B cell (primary cell): Measurements from ENCODE around the gene EIPR1. TPM values are rescaled to one million over a fixed set of nuclear protein-coding genes. Genes with fewer than 3 reads are reported as not detected.

Experiments used
- ATAC-seq: fragments of 200-7000 bp; cut with Tn5 transposase; one replicate; pipeline ENCODE4 v1.10.0; 2021; ENCODE audit warnings: low read depth, mild to moderate bottlenecking, moderate number of reproducible peaks, moderate library complexity
- CTCF ChIA-PET: fragments of 350-600 bp; sonication (Branson Sonifier 250); formaldehyde crosslinking; loops from one replicate; lab custom pipeline; 2021; ENCODE audit warnings: antibody characterized with exemption, inconsistent platforms; lab: Charles Lee
- POLR2A ChIA-PET: fragments of 350-600 bp; sonication (Branson Sonifier 250); formaldehyde crosslinking; loops from one replicate; lab custom pipeline; 2021; ENCODE audit warnings: antibody characterized with exemption; lab: Charles Lee
- DNase-seq: peaks from one replicate; pipeline ENCODE4 v3.0.0; 2013
- H2AFZ ChIP-seq: 2 replicates; pipeline ENCODE4 v1.6.1; 2012; ENCODE audit warnings: mild to moderate bottlenecking, low read depth, low read length; ENCODE audit not compliant: insufficient read depth, poor library complexity, severe bottlenecking
- H3K27ac ChIP-seq, 2 donors: 1 replicate in 1 of 2; 2 replicates in 1 of 2; pipeline ENCODE4 v1.5.1; 2012 to 2013; ENCODE audit warnings: low read length in 2 of 2, mild to moderate bottlenecking in 2 of 2, moderate library complexity in 1 of 2
- H3K27me3 ChIP-seq, 4 experiments: fragments of 200-600 bp in 1 of 4; sonication (generic) in 1 of 4; replicated peaks in 1 of 4; 1 replicate in 2 of 4; 2 replicates in 2 of 4; pipeline versions ENCODE4 v1.6.1 to v1.7.0; 2013 to 2016; ENCODE audit warnings: low read length in 3 of 4, mild to moderate bottlenecking in 2 of 4, mixed read lengths in 1 of 4, moderate library complexity in 1 of 4; ENCODE audit not compliant: insufficient read depth in 4 of 4, control insufficient read depth in 3 of 4; ENCODE audit errors: control extremely low read depth in 1 of 4
- H3K36me3 ChIP-seq, 2 experiments: replicated peaks in 1 of 2; 1 replicate in 1 of 2; 2 replicates in 1 of 2; pipeline versions ENCODE4 v1.6.1 to v1.7.1; 2013; ENCODE audit warnings: low read length in 1 of 2; ENCODE audit not compliant: insufficient read depth in 2 of 2, control insufficient read depth in 1 of 2; ENCODE audit errors: control extremely low read depth in 1 of 2, extremely low read depth in 1 of 2
- H3K4me1 ChIP-seq, 2 donors: fragments of 200-600 bp in 1 of 2; sonication (generic) in 1 of 2; 1 replicate in 1 of 2; 2 replicates in 1 of 2; pipeline versions ENCODE4 v1.5.1 to v1.6.1; 2013 to 2017; ENCODE audit warnings: low read length in 2 of 2; ENCODE audit not compliant: control insufficient read depth in 2 of 2, insufficient read depth in 2 of 2
- H3K4me2 ChIP-seq: replicated peaks from 2 replicates; pipeline ENCODE3; 2012; ENCODE audit warnings: mild to moderate bottlenecking, low read depth, low read length; ENCODE audit not compliant: poor library complexity, severe bottlenecking
- H3K4me3 ChIP-seq, 5 experiments: fragments of 200-600 bp in 1 of 5; sonication (generic) in 1 of 5; 1 replicate in 3 of 5; 2 replicates in 2 of 5; pipeline versions ENCODE4 v1.5.1 to v1.7.0; 2011 to 2016; ENCODE audit warnings: low read length in 4 of 5, mild to moderate bottlenecking in 4 of 5, low read depth in 2 of 5, control low read depth in 1 of 5, moderate library complexity in 1 of 5; ENCODE audit not compliant: insufficient read depth in 1 of 5; ENCODE audit errors: control extremely low read depth in 1 of 5, extremely low read depth in 1 of 5
- H3K79me2 ChIP-seq: fragments of 200-600 bp; sonication (generic); one replicate; pipeline ENCODE4 v1.6.0; 2016; ENCODE audit warnings: low read length; ENCODE audit not compliant: control insufficient read depth, insufficient read depth
- H3K9ac ChIP-seq: fragments of 200-600 bp; sonication (generic); 2 replicates; pipeline ENCODE4 v1.6.1; 2017; ENCODE audit warnings: mild to moderate bottlenecking, low read length, moderate library complexity
- H3K9me3 ChIP-seq, 3 donors: one replicate each; pipeline versions ENCODE4 v1.6.1 to v1.7.1; 2013; ENCODE audit warnings: low read length in 2 of 3; ENCODE audit not compliant: control insufficient read depth in 2 of 3, insufficient read depth in 1 of 3; ENCODE audit errors: control extremely low read depth in 1 of 3
- H4K20me1 ChIP-seq: 2 replicates; pipeline ENCODE4 v1.6.0; 2012; ENCODE audit warnings: mild to moderate bottlenecking, low read length; ENCODE audit not compliant: insufficient read depth, control insufficient read depth, poor library complexity, severe bottlenecking
- H3K27ac Mint-ChIP-seq: one replicate; pipeline ENCODE4 v1.8.0; 2021; ENCODE audit warnings: mixed read lengths
- H3K27me3 Mint-ChIP-seq: one replicate; pipeline ENCODE4 v1.8.0; 2021; ENCODE audit warnings: mixed read lengths
- H3K4me1 Mint-ChIP-seq: one replicate; pipeline ENCODE4 v1.8.0; 2021; ENCODE audit warnings: mixed read lengths
- H3K4me3 Mint-ChIP-seq: one replicate; pipeline ENCODE4 v1.8.0; 2021; ENCODE audit warnings: mixed read lengths
- H3K9me3 Mint-ChIP-seq: one replicate; pipeline ENCODE4 v1.8.0; 2022; ENCODE audit warnings: mixed read lengths; ENCODE audit not compliant: insufficient read depth
- EZH2 ChIP-seq: IDR thresholded peaks from 2 replicates; pipeline ENCODE4 v1.6.1; 2012; ENCODE audit warnings: borderline replicate concordance, low read depth, mild to moderate bottlenecking, moderate library complexity, low read length; ENCODE audit not compliant: insufficient read depth, poor library complexity, severe bottlenecking
- WGBS: methylation state at CpG from one replicate; pipeline ENCODE4 v1.1.5; 2013; ENCODE audit warnings: missing lambda C conversion rate; ENCODE audit not compliant: insufficient coverage; 5-methylcytosine and 5-hydroxymethylcytosine counted together
- intact Hi-C: fragments of 100-400 bp; cut with micrococcal nuclease; formaldehyde crosslinking; loops from one replicate; pipeline ENCODE4 v1.10.0; 2022
- polyA plus RNA-seq: library from polyadenylated mRNA; depleted of rRNA; stranded (reverse); fragments of >200 nt; gene quantifications from 2 replicates; pipeline ENCODE4 v1.2.3, GENCODE V29; 2012
- total RNA-seq, 2 donors: library from RNA; stranded (reverse); fragments of 120-200 nt in 1 of 2; gene quantifications; 1 replicate in 1 of 2; 2 replicates in 1 of 2; pipeline versions ENCODE4 v1.2.3 to v1.2.4, GENCODE V29; 2013 to 2022
- TF ChIP-seq, protein P1 (sequence below): fragments of 200-600 bp; IDR thresholded peaks from one replicate; pipeline ENCODE4 v1.8.0; 2022; ENCODE audit warnings: antibody characterized with exemption, mild to moderate bottlenecking

Gene EIPR1
- total and polyA plus RNA-seq, 2 donors (not counting 1 experiment from before 2014, with no cell fraction given) = 31.8 to 37.0 TPM

DNA sequence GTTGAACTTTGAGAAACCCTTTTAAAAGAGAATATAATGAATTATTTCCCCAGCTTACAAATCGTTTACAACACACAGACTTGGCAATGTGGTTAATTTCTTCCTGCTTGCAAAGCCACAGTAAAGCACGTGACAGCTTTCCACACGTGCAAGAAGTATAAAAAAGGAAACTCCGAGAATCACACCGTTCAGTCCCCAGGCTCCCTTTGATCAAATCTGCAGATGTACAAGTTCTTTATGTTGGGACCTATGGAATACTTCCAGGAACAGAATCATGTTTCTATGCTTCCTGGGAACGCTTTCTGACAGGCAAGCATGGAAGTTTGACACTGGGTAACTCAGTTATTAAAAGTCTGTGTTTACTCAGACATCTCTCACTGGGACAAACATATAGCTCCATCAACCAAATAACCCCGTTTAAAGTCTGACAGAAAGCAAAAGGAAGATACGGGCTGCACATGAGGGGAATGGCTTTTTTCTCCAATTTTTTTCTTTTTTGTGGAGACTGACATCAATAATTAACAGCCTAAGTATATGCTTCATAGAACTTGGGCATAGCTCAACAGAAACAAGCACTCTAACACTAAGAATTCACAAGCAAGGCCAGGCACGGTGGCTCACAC is 134.8 kb downstream of the EIPR1 start:
- DNase-seq (peak; percentile 65), ATAC-seq (peak; percentile 74)
- Histone ChIP-seq H3K9me3 (peaks cover 0 to 1% (median 0%) of the 10 kb centered on the region in 3 donors), H3K79me2 (peaks cover 35% of the 10 kb centered on the region), H3K36me3 (peaks cover 0 to 2% of the 10 kb centered on the region in 2 experiments), H3K27me3 (no peaks in the 10 kb centered on the region), H2AFZ (peak overlapping the region; percentile 25), H3K4me3 (no peak overlapping the region), H3K9ac (peak overlapping the region; percentile 38), H3K4me1 (peaks cover 34 to 37% of the 10 kb centered on the region in 2 donors), H3K4me2 (peak overlapping the region; percentile 50), H4K20me1 (no peaks in the 10 kb centered on the region), H3K27ac (peak overlapping the region in 1 of 2 donors; percentile 62)
- H3K9me3 Mint-ChIP-seq = no peaks in the 10 kb centered on the region
- POLR2A ChIA-PET = interaction anchor here (1.5 kb wide), 1 partner anchor 11 kb away, joined by 6 read pairs; no protein-coding TSS in a partner anchor
- no peaks in the 10 kb centered on the region for H3K27me3 Mint-ChIP-seq
- peak overlapping the region; percentile 69 for H3K4me3 Mint-ChIP-seq
- H3K4me1 Mint-ChIP-seq = peaks cover 18% of the 10 kb centered on the region
- CTCF ChIA-PET = no interaction called here
- intact Hi-C loops = no loop called here
- TF ChIP-seq EZH2 = no peak
- TF ChIP-seq, protein P1, sequence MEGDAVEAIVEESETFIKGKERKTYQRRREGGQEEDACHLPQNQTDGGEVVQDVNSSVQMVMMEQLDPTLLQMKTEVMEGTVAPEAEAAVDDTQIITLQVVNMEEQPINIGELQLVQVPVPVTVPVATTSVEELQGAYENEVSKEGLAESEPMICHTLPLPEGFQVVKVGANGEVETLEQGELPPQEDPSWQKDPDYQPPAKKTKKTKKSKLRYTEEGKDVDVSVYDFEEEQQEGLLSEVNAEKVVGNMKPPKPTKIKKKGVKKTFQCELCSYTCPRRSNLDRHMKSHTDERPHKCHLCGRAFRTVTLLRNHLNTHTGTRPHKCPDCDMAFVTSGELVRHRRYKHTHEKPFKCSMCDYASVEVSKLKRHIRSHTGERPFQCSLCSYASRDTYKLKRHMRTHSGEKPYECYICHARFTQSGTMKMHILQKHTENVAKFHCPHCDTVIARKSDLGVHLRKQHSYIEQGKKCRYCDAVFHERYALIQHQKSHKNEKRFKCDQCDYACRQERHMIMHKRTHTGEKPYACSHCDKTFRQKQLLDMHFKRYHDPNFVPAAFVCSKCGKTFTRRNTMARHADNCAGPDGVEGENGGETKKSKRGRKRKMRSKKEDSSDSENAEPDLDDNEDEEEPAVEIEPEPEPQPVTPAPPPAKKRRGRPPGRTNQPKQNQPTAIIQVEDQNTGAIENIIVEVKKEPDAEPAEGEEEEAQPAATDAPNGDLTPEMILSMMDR = no peak
- H3K27ac Mint-ChIP-seq = peak overlapping the region; percentile 48
- 11% methylated on average over 5 of the region's 9 CpGs for WGBS

DNA sequence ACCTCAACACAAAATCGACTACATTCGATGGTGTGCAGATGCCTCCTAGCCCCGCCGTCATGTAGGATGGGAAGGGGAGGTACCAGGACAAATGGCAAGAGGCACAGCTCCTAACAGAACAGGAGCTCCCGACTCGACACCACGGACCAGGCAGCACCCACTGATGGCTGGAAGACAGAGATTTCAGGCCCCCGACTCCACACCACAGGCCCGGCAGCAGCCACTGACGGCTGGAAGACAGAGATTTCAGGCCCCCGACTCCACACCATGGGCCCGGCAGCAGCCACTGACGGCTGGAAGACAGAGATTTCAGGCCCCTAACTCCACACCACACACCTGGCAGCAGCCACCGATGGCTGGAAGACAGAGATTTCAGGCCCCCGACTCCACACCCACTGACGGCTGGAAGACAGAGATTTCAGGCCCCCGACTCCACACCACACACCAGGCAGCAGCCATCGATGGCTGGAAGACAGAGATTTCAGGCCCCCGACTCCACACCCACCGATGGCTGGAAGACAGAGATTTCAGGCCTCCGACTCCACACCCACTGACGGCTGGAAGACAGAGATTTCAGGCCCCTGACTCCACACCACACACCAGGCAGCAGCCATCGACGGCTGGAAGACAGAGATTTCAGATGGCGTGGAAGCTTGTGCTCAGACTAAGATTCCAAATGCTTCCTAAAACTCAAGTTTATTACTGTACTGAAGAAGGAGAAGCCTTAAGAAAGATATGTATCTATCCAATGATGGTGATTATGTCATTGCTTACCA is 135.5 kb downstream of the EIPR1 start:
- no peaks in the 10 kb centered on the region for H4K20me1 ChIP-seq
- no peaks in the 10 kb centered on the region for H3K9me3 ChIP-seq
- peak overlapping the region; percentile 69 for H3K4me3 Mint-ChIP-seq
- intact Hi-C loops = no loop called here
- H3K27me3 Mint-ChIP-seq = no peaks in the 10 kb centered on the region
- H2AFZ ChIP-seq = peak overlapping the region; percentile 25
- H3K4me1 Mint-ChIP-seq = peaks cover 18% of the 10 kb centered on the region
- peaks cover 37% of the 10 kb centered on the region for H3K79me2 ChIP-seq
- H3K9ac ChIP-seq = peak overlapping the region; percentile 38
- DNase-seq (no peak), ATAC-seq (peak; percentile 21)
- H3K36me3 ChIP-seq = no peaks in the 10 kb centered on the region
- no peak for TF ChIP-seq EZH2
- TF ChIP-seq, protein P1 = no peak
- ChIA-PET POLR2A (interaction anchor here (1.5 kb wide), 1 partner anchor 12 kb away, joined by 6 read pairs; no protein-coding TSS in a partner anchor), CTCF (no interaction called here)
- H3K4me2 ChIP-seq = peak overlapping the region; percentile 50
- H3K4me1 ChIP-seq = peaks cover 34 to 37% of the 10 kb centered on the region in 2 donors
- no peaks in the 10 kb centered on the region for H3K9me3 Mint-ChIP-seq
- peak overlapping the region in 1 of 2 donors; percentile 62 for H3K27ac ChIP-seq
- H3K27ac Mint-ChIP-seq = no peak overlapping the region
- no peaks in the 10 kb centered on the region for H3K27me3 ChIP-seq
- WGBS = 64% methylated on average over 8 of the region's 25 CpGs
- no peak overlapping the region for H3K4me3 ChIP-seq
